Omental fat pad (tissue), 4 donors: ENCODE results near the gene TFCP2L1. TPM values are rescaled to one million over a fixed set of nuclear protein-coding genes. Genes with fewer than 3 reads are reported as not detected.

Source experiments
- ATAC-seq: fragments of 150-250 bp; one replicate; pipeline ENCODE4 v1.9.1; 2016; ENCODE audit warnings: mild to moderate bottlenecking, moderate library complexity; ENCODE audit not compliant: low FRiP score
- DNase-seq: peaks from one replicate; pipeline ENCODE4 v3.0.0-alpha.2; 2019; ENCODE audit warnings: low spot score
- total RNA-seq, 4 donors: library from RNA; depleted of rRNA; stranded (reverse); fragments of >200 nt; gene quantifications; one replicate each; pipeline ENCODE4 v1.1.0, GENCODE V29; 2016
- TF ChIP-seq, protein P1 (sequence below), 3 donors: fragments of 450-650 bp; IDR thresholded peaks; one replicate each; pipeline ENCODE4 v1.5.1; 2016 to 2017; ENCODE audit warnings: antibody characterized with exemption in 3 of 3, mild to moderate bottlenecking in 3 of 3, moderate library complexity in 2 of 3

TFCP2L1 gene
- total RNA-seq, 4 donors from 2014 or later, result 2.0 to 5.8 (median 3.6) TPM

DNA sequence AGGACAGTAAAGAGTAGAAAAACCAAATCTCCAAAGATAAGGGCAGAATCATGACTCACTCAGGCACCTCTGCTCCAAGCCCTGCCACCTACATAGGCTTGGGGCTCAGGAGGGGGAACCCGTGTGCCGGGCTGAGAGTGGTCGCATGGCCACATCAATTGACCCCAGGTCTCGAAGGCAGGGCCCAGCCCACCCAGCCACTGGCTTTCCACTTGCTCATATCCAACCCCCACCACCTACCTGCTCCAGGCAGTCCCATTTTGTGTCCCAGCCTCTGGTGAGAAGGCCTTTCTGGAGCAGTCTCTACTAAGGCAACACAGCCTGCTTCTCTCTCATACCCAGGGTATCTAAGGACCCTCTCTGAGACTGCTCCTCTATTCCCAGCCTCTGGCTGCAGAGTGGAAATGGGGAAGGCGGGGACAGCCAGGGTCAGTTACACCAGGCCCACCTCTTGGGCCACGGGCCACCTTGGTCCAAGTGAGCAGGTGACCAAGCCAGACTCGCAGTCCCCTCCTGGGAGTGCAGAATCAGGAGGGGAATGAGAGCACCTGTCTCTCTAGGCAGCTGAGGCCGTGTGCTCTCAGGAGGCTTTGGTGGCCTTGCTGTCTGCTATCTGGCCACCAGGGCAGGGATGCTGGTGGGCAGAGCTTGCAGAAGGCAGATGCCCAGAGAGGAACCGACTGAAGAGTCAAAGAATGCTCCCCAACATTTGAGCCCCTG lies 20.8 kb downstream of the TFCP2L1 start:
- peak; percentile 37 for ATAC-seq
- no peak for DNase-seq
- TF ChIP-seq, protein P1, sequence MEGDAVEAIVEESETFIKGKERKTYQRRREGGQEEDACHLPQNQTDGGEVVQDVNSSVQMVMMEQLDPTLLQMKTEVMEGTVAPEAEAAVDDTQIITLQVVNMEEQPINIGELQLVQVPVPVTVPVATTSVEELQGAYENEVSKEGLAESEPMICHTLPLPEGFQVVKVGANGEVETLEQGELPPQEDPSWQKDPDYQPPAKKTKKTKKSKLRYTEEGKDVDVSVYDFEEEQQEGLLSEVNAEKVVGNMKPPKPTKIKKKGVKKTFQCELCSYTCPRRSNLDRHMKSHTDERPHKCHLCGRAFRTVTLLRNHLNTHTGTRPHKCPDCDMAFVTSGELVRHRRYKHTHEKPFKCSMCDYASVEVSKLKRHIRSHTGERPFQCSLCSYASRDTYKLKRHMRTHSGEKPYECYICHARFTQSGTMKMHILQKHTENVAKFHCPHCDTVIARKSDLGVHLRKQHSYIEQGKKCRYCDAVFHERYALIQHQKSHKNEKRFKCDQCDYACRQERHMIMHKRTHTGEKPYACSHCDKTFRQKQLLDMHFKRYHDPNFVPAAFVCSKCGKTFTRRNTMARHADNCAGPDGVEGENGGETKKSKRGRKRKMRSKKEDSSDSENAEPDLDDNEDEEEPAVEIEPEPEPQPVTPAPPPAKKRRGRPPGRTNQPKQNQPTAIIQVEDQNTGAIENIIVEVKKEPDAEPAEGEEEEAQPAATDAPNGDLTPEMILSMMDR (IDR thresholded peaks at IDR 0.05), result no peak

DNA sequence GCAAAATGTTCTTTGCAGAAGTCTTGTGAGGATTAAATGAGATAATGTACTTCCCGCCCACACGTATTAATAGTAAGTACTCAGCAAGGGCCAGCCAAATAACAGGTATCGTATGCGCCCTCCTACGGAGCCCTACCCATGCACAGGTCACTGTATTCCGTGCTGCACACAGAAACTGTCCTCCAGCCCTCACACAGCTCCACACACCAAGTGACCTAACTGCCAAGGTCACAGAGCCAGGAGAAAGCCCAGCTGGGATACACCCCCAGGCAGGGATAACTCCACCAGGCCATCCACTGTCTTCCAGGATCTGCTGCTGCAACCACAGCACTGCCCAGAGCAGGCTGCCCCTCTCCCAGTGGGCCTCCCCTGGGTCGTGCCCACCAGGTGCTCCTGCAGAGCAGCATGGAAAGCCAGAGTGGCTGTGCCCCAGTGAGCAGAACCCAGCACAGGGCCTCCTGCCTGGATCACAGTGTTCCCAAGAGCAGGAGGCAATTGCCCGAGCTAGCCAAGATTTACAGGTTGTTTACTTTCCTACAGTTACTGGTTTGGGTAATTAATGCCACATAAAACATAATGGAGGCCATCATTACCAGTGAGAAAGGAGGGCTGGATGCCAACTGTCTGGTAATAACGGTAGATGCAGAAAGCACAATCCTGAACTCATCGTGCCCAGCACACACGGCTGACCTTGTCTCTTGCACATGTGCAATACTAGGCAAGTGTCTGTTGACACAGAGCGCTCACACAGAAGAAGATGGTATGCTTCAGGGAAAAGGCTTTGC lies 24.4 kb downstream of the TFCP2L1 start:
- DNase-seq, result no peak
- no peak for ATAC-seq
- TF ChIP-seq, protein P1 (IDR thresholded peaks at IDR 0.05), result no peak

- TF ChIP-seq, protein P1 (IDR thresholded peaks at IDR 0.05), result no peak
- ATAC-seq (no peak), DNase-seq (no peak)
These were observed 27.0 kb downstream of the TFCP2L1 start for GRCh38 chr2:121258051-121258450.

GRCh38 chr2:121257480-121257840 lies 27.5 kb downstream of the TFCP2L1 start:
- no peak for DNase-seq
- TF ChIP-seq, protein P1 (IDR thresholded peaks at IDR 0.05), result no peak
- no peak for ATAC-seq

DNA sequence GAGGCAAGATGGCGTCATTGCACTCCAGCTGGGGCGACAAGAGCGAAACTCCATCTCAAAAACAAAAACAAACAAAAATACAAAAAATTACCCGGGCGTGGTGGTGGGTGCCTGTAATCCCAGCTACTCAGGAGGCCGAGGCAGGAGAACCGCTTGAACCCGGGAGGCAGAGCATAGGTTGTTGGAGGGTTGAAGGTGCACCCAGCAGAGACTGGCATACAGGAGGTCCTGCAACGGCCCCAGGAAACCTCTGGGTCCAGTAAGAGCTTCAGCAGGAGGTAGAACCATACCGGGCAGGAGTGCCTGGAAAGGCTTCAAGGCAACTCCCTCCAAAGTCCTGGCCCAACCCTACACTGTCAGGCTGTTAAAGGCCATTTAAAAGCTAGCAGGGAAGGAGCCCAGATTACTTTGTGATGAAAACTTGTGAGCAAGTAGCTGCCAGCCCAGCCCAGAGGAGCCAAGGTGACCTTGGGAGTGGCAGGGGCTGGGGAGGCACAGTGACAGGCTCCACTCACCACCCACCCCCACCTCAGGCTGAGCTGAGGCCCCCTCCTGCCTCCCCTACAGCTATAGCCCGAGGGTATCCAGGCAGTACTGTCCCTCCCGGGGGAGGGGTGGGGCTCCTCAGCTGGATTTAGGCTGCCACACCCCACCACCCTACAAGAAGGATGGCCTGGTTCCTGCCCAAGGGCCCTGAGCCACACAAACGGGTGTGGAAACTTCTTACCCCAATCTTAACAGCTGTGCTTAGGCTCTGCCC lies 28.1 kb downstream of the TFCP2L1 start:
- DNase-seq, result no peak

GRCh38 chr2:121255358-121255757 lies 29.6 kb downstream of the TFCP2L1 start:
- TF ChIP-seq, protein P1 (IDR thresholded peaks at IDR 0.05), result no peak
- ATAC-seq (no peak), DNase-seq (no peak)

More for the DNA sequence above, 28.1 kb downstream of the TFCP2L1 start:
- TF ChIP-seq, protein P1 (IDR thresholded peaks at IDR 0.05), result no peak
- ATAC-seq, result no peak
